HG02970 (cell line): Measurements from ENCODE around the gene SPDYE3.
"Not testable (repeated sequence)": the region's sequence is repeated elsewhere in the genome, so short reads cannot be mapped to it uniquely, and the experiment has no call there.

ENCODE experiments used
- ATAC-seq: cut with Tn5 transposase; IDR thresholded peaks from one replicate; pipeline ENCODE4 v1.9.1; 2021; ENCODE audit warnings: mild to moderate bottlenecking, moderate library complexity, moderate number of reproducible peaks; ENCODE audit not compliant: unreplicated experiment, low FRiP score

Gene SPDYE3, protein sequence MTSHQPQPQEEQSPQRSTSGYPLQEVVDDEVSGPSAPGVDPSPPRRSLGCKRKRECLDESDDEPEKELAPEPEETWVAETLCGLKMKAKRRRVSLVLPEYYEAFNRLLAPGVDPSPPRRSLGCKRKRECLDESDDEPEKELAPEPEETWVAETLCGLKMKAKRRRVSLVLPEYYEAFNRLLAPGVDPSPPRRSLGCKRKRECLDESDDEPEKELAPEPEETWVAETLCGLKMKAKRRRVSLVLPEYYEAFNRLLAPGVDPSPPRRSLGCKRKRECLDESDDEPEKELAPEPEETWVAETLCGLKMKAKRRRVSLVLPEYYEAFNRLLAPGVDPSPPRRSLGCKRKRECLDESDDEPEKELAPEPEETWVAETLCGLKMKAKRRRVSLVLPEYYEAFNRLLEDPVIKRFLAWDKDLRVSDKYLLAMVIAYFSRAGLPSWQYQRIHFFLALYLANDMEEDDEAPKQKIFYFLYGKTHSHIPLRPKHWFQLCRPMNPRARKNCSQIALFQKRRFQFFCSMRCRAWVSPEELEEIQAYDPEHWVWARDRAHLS

DNA sequence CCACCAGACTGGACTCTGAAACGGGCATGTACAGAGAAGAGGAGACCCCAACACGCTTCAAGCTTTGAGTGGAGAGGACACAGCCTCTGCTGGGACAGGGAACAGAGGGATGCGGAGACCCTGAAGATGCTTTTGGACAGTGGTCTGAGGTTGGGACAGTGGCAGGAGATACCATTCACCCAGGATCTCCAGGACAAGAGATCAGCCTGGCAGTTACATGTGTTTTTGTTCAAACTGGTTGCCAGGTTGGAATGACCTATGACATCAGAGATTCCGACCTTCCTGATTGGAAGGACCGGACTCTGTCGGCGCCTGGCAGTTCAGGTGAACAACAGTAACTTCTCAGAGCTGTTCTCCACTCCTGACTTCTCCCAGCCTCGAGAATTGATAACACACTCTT, at the start of gene SPDYE3:
SPDYE3 (plus strand) TSS at position 301 of the 400 bp plus-strand sequence. CDS start 184 bp downstream, outside the sequence.
- not testable (repeated sequence) for ATAC-seq

DNA sequence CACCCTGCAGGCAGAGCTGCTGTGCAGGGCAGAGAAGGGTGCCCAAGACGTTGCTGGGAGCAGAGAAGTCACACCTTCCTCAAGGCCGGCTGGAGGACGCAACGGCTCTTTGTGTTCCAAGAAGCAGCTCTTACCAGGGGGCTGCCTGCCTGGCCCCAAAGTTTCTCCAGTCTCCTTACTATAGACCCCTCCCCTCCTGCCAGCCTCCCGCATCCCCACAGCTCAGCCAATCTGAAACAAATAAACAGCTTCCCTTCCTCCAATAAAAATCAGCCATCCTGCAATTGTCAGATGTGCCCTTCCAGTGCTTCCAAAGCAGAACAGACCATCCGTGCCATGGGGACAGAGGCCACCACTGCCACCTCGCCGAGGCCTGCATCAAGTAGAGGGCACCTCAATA, 47.5 kb upstream of the SPDYE3 start:
- ATAC-seq, result not testable (repeated sequence)

DNA sequence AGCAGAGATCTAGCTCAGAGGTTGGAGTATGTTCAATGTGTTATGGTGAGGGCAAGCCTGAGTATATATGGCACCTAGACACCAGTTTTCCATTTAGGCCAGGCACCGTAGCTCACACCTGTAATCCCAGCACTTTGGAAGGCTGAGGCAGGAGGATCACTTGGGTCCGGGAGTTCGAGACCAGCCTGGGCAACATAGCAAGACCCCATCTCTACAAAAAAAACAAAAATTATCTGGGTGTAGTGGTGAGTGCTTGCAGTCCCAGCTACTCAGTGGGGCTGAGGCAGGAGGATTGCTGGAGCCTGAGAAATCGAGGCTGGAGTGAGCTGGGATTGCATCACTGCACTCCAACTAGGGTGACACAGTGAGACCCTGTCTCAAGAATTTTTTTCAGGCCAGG, 44.6 kb upstream of the SPDYE3 start:
- ATAC-seq, result not testable (repeated sequence)

DNA sequence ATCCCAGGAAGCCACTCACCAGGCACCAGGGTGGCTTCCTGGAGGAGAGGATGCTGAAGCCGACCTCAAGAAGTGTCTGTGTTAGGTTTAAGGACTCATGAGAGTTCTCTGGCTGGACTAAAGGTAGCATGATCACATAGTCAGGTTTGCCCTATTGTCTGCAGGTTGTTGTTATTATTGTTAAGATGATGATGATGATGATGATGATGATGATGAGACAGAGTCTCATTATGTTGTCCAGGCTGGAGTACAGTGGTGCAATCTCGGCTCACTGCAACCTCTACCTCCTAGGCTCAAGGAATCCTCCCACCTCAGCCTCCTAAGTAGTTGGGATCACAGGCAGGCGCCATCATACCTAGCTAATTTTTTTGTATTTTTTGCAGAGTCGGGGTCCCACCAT, 43.3 kb upstream of the SPDYE3 start:
- ATAC-seq, result not testable (repeated sequence)

DNA sequence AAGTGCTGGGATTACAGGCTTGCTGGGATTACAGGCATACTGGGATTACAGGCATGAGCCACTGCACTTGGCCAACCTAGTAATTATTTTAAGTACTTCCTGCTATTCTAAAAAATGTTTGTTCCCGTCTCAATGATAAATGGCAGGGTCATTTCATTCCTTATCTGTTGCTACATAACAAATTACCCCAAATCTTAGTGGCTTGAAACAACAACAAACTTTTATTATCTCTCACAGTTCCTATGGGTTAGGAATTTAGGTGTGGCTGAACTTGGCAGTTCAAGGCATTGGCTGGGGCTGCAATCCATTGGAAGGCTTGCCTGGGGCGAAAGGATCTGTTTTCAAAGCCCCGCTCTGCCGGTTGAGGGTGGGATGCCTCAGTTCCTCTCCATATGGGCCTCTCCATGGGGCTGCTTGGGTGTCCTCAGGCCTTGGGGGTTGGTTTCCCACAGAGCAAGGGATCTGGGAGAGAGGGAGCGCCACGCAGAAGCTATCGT, 42.8 kb upstream of the SPDYE3 start:
- ATAC-seq, result not testable (repeated sequence)

DNA sequence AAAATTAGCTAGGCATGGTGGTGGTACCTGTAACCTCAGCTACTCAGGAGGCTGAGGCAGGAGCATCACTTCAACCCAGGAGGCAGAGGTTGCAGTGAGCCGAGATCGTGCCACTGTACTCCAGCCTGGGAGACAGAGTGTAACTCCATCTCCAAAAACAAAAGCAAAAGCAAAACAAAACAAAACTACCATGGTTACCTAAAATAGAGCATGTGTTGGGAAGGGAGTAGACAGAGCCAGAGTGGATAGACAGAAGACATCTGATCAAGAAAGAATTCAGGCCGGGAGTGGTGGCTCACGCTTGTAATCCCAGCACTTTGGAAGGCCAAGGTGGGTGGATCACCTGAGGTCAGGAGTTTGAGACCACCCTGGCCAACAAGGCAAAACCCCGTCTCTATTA, 41.7 kb upstream of the SPDYE3 start:
- ATAC-seq, result not testable (repeated sequence)

DNA sequence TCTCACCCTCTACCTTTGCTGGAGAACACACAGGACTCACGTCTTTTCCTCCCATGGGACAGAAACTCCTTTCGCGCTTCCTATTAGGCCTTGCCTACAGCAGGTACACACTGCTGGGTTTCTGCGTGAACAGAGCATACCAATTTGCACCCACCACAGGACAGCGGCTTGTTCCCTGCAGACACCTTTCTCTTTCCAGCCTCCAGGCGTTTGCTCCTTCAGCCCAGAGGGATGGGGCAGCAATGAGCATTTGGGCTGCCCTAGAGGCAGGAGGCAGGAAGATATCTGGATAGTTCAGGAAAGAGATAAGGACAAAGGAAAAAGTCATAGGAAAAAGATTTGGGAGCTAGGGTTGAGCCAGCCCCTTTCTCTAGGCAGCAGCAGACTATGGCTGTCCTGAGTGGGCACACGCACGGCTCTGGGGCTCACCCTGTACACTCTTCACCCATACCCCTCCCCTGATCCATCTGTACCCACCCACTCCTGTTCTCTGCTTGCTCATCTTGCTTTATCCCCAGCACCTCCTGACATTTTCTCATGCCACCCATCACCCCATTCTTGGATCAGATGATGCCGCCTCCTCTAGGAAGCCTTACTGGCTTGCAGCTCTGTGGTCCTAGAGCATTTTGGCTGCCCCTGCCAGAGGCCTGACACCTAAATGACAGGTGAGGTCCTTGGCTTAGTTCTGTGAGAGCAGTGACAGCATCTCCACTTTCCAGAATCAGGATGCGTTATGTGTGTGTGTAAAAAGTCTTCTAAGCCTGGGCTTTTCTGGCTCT, 40.7 kb upstream of the SPDYE3 start:
- ATAC-seq, result no peak

DNA sequence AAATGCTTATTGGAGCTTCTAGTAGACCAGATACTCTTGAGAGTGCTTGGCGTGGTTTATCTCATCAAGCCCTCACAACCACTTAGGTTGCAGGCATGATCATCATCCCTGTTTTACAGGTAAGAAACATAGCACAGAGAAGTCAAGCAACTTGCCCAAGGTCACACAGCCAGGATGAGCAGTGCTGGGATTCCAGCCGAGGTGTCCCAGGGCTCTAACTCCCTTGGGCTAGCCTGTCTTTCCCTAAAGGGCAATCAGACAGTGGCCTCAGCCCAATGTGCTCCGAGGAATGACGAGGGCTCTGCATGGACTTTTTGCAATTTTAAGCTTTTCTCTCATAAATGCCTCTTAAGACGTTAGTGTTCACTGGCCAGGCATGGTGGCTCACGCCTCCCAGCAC, 39.9 kb upstream of the SPDYE3 start:
- ATAC-seq, result no peak

DNA sequence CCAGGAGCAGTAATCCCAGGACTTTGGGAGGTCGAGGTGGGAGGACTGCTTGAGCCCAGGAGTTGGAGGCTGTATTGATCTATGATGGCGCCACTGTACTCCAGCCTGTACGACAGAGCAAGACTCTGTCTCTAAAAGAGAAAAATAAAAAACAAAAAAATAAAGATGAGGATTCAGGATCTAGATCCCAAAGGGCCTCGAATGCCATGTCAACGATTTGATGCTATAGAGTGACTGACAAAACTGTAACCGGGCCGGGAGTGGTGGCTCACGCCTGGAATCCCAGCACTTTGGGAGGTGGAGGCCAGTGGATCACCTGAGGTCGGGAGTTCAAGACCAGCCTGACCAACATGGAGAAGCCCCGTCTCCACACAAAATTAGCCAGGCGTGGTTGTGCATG, 38.6 kb upstream of the SPDYE3 start:
- not testable (repeated sequence) for ATAC-seq

DNA sequence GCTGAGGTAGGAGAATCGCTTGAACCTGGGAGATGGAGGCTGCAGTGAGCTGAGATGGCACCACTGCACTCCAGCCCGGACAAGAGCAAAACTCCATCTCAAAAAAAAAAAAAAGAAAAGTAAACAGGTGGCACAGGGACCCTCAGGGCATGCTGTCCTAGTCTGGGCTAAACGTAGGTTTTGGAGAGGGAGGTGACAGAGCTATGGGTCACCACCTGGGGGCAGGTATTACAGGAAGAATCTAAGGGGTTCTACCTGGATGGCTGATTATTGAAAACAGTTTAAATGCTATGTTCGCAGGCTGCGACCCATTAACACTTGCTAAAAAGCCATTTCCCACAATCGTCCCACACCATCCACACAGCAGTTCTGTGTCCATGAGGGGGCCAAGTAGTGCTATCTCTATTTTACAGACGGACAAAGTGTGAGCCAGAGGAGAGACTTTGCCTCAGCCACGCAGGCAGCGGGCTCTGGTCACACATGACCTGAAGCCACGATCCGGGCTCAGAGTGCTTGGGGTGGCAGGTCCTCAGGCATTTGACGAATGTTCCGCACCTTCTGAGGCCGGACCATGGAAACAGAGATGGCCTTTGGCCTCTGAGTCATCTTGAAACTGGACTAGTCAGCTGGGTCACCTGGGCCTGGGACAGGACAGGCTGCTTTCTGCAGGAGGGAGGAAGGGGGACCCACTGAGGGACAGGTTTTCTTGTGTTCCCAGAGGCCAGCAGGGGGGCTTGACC, 38.0 kb upstream of the SPDYE3 start:
- ATAC-seq, result not testable (repeated sequence)

DNA sequence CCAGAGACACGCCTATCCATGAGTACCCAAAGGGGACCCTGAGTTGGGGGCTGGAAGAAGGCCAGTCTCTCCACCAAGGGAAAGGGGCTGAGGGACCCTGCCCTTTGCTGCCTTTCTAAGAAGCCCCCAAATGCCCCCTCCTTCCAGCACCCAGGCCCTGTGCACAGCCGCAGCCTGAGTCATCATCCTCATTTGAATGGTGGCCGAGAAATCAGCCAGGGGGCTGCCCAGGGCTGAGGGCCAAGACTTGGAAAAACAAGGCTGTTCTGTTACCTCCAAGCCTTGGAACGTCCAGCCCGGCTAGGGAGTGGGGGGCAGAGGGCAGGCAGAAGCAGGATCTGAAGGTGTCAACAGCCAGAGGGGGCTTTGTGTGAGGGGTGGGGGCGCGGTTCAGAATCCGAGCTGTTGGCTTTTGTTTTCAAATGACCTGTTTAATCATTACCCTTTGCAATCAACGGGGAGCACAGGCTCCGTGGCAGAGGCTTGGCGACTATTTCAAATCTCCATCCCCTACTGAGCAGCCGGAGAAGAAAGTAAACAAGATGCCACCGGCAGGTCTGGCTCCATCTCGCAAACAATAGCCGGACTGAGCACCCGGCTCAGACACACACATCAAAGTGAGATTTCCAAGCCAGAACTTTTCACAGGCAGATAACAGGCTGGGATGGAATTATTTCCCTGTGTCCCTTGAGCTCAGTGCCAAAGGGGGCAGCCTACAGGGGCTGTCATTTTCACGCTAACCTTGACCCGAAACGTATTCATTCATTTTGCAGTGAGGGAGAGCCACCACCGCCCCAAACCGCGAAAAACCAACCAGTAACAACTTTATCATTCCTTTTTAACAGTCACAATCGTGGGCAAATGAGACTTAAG, 37.2 kb upstream of the SPDYE3 start:
- ATAC-seq, result not testable (repeated sequence)

DNA sequence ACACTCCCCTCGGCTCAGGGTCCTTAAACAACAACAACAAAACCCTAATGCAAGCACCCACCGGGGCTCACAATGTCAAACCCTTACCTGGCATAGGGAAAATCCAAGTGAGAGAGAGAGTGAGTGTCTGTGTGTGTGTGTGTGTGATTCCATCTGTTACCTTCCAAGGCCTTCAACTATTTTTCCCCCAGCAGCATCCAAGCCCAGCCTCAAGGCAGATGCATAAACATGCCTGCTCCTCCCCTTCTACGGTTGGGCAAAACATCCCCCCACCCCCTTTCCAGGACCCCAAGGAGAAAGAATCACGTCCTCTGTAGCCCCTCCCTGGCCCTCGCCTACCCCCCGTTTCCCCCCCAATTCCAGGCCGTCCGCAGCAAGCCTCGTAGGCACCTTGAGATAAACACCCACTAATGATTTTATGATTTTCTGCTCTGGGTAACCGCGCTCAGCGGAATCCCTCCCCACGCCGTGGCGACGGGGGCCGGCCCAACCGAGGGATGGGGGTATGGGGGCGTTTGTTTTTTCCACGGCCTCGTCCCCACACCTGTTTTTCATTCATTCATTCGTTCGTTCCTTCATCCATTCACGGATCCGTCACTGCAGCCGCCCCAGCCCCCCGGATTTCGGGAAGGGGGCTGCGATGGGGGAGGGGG, 36.4 kb upstream of the SPDYE3 start:
- ATAC-seq, result not testable (repeated sequence)

DNA sequence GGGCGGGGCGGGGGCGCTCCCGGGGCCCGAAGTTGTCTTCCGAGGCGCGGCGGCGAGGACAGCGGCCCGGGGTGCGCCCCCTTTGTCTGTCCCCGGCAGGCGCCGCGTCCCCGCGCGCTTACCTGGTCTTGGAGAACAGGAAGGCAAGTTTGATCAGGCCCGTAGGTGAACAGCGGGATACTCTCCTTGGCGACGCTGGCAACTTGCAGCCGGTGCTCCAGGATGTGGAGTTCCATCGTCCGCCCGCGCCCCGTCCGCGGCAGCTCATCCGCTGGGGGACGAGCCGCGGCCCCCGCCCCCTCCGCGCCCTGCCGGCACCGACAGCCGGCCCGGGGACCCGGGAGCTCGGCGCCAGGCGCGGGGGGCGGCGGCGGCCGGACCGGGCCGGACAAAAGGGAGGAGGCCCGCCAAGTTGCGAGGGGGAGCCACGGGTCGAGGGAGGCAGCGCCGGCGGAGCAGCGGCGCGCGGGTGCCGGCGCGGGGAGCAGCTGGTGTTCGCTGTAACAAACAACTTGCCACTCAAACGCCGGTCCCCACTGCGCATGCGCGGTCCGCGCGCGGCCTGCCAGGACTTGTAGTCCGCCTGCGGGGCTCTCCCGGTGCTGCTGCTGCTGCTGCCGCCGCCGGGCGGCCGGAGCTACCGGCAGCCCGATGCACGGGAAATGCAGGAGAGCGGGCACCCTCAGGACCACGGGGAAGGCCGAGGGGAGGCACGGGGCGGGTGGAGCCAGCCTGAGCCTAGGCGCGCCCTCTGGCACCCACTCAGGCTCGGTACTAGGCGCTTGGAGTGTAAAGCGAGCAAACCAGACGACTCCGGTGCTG, 35.6 kb upstream of the SPDYE3 start:
- peak; percentile 84 for ATAC-seq

DNA sequence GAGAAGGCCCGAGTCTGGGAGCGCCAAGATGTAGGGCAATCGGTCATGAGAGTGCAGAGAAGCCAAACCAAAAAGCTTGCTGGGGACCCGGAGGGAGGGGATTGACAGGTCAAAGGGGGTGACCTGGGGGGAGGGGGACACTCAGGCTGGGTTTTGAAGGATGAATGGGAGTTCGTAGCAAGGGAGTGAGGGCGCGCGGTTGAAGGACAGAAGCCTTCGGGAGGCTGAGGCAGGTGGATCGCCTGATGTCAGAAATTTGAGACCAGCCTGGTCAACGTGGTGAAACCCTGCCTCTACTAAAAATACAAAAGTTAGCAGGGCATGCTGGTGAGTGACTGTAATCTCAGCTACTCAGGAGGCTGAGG, 35.0 kb upstream of the SPDYE3 start:
- ATAC-seq, result not testable (repeated sequence)

DNA sequence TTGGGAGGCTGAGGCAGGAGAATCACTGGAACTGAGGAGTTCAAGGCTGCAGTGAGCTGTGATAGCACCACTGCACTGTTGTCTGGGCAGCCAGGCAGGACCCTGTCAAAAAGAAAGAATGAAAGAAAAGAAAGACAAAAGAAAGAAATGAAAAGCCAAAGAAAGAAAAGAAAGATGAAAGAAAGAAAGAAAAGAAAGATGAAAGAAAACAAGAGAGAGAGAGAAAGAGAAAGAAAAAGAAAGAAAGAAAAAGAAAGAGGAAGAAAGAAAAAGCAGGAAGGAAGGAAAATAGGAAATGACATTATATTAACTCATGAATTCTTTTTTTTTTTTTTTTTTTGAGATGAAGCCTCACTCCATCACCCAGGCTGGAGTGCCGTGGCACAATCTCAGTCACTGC, 32.4 kb upstream of the SPDYE3 start:
- no peak for ATAC-seq

DNA sequence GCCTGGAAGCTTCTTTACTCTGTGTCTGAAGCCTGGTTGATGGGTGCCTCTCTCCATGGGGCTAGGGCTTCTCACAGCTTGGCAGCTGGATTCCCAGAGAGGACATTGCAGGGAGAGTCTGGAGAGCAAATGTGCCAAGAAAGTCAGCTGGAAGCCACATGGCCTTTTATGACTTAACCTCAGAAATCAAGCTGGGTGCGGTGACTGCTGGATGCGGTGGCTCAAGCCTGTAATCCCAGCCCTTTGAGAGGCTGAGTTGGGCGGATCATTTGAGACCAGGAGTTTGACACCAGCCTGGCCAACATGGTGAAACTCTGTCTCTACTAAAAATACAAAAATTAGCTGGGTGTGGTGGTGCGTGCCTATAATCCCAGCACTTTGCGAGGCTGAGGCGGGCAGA, 31.4 kb upstream of the SPDYE3 start:
- not testable (repeated sequence) for ATAC-seq

DNA sequence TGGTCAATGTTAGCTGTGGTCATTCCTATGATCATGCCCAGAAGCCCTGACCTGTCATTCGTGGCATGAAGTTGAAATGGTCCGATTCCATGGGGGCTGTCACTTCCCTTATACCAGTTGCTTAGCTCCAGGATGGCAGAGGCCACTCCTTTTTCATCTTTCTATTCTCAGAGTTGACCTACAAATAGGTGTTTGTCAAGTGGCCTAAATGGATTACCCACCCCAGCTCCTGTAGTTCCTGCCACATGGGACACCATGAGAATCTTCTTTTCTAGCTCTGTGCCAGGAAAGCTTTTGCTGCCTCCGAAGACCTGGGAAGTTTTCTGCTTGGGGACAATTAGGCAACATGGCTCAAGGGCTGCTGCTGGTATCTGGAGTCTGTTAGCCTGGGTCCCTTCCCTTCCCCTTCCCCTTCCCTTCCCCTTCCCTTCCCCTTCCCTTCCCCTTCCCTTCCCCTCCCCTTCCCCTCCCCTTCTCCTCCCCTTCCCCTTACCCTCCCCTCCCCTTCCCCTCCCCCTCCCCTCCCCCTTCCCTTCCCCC, 25.4 kb upstream of the SPDYE3 start:
- ATAC-seq, result not testable (repeated sequence)

DNA sequence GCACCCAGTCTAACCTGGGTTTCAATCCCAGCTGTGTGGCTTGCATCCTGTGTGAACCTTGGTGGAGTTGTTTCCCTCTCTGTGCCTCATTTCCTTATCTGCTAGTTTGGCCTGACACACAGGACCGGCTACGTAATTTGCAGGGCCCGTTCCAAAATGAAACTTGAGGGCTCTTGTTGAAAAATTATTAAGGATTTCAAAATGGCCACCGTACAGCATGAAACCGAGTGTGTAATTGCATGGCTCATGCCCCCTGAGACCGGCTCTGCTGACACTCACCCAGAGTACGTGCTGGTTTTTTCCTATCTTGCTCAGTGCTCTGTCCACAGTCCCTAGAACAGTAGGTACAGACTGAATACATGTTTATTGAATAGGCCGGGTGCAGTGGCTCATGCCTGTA, 24.4 kb upstream of the SPDYE3 start:
- not testable (repeated sequence) for ATAC-seq
